Effector CD4-positive, alpha-beta T cell (primary cell): Measurements from ENCODE around the gene TPSD1.
"Not testable (repeated sequence)": the region's sequence is repeated elsewhere in the genome, so short reads cannot be mapped to it uniquely, and the experiment has no call there.

Experiments
- DNase-seq: peaks from one replicate; pipeline ENCODE4 v3.0.0-alpha.2; 2020

Gene TPSD1

DNA sequence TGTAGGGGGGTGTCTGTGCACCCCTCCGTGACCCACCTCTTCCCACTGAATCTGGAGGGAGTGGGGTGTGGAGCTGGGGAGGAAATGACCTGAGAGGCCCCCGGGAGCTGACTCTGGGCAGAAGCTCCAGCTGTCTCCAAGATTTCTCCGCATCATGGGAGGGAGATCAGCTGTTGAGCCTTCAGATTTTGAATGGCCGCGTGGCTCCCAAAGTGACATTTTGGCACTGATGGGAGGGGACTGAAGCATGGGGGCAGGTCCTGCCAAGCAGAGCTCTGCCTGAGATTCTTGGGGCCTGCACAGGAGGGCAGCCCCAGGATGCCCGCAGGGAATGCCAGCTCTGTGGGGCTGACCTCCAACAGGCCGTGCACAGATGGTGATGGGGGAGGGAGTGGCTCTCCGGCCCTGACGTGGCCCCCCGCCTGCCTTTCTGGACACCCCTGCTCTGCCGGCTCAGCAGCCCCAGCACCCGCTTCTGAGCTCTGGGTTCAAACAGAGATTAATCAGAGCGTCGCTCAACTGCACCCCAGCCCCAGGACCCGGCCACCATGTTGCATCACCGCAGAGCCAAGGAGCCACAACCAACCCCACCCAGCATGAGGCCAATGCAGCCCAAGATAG is 28.2 kb downstream of the TPSD1 start:
- DNase-seq: no peak

DNA sequence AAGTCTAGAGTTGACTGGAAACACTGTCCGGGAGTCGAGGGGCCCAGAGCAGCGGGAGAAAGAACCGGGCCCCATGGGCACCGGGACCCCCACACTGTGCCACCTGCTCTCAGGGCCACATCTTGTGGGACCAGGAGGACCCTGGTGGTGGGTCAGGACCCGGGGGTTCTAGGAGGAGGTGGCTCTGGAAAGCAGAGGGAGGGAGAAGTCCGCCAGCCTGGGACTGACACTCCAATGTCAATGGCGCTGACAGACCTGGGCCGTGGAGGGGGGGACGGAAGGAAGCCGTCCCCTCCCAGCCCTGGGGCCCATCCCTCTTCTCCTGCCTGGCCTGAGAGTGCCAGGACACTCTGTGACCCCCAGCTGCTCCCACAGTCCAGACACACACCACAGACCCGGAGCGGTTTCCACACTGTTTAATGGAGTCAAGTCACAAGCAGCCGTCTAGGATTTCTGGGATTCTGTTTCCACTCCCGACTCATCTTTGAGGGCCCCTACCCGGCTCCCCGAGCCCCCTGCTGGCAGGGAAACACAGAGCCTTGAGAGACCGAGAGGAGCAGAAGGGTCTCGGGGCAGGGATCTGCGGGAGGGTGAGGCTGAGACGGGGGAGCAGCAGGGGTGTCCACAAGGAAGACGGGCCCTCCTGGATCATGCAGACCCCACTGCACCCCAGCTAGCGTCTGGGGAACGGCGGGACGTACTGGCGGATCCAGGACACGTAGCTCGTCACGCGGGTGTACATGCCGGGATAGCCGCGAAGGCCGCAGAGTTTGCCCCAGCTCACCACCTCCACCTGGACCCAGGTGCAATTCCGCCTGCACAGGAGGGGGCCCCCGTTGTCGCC is 30.0 kb downstream of the TPSD1 start:
- no peak for DNase-seq

DNA sequence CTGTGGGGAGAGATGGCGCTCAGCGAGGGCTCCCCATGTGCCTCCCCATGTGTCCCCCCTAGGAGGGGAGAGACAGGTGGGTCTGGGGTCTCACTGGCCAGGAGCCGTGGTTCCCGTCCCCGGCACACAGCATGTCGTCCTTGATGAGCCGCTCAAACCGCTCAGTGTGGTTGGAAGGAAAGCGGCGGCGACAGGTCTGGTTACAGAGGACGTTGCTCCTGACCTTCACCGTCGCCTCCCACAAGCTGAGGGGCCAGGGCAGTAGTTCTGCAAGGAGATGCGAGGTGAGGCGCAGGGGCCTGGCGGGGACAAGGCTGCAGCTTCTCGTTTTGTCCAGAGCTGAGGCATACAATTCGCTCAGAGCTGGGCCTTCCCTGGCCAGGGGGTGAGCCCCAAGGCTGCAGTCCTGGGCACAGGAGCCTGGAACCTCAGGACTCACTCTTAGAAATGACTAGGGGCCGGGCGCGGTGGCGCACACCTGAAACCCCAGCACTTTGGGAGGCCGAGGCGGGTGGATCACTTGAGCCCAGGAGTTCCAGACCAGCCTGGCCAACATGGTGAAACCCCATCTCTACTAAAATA is 30.7 kb downstream of the TPSD1 start:
- no peak for DNase-seq

DNA sequence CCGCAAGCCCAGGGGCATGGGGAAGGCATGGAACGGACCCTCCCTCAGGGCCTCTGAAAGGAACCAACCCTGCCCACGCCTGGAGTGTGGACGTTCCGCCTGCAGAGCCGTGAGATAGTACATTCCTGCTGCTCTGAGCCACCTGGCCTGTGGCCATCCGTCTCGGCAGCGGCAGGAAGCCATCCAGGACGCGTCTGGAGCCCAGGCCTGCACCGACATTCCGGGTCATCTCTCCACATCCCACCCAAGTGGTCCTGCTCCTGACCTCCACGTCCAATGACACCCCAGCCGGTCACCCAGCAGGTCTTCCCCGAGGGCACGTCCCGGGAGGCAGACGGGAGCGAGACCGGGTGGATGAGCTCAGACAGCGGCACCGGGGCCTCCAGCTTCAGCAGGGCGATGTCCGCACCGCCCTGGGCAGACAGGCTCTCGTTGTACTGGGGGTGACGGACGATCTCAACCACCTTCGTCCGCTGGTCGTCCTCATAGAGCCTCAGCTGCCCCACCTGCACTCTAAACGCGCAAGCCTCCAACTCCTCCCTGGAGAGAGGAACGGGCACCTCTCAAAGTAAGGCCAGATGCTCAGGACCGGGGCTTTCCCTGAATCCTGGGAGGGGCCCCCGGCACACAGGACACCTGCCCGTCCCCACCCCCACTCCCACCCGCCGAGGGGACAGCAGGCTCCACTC is 32.3 kb downstream of the TPSD1 start:
- no peak for DNase-seq

DNA sequence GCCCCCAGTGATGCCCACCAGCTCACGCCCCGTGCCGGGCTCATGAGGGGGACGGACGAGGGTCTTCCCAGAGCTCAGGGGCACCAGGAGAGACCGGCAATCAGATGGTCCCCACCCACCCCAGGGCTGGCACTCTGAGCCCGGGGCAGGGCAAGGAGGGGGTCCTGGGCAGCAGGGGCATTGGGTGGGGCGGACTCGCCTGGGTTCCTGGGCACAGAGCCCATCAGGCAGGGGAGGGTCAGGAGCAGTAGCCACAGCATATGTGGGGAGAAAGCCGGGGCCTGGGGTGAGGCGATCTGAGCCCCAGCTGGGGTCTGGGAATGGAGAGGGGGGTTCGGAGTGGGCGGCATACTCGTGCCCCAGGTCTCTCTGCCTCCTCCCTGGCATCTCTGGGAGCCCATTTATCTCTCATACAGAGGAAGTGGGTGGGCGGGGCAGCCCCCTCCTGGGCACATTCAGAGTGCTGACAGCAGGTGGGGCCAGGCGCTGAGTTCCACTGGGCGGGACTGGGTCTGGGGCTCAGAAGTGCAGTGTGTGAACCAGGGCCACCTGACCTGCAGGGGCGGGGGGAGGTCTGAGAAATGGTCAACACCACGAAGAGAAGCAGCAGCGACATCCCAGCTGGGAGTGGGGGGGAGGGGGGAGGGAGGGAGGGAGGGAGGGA is 33.1 kb downstream of the TPSD1 start:
- DNase-seq: no peak

DNA sequence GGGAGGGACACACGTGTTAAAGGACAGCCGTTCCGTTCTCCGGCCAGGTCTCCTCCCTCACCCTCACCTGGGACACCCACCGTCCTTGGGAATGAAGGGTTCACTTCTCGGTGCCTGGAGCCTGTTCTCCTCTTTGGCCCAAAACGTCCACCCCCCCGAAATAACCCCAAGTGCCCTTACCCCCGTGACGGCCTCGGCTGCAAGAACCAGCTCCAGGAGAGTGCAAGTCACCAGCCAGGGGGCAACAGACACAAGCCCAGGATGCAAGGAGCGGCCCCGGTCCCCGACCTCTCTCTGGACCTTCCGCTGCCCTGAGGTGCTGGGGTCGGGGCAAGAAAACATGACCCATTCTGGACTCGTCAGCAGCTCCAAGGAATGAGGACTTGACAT is 33.6 kb downstream of the TPSD1 start:
- DNase-seq: no peak

DNA sequence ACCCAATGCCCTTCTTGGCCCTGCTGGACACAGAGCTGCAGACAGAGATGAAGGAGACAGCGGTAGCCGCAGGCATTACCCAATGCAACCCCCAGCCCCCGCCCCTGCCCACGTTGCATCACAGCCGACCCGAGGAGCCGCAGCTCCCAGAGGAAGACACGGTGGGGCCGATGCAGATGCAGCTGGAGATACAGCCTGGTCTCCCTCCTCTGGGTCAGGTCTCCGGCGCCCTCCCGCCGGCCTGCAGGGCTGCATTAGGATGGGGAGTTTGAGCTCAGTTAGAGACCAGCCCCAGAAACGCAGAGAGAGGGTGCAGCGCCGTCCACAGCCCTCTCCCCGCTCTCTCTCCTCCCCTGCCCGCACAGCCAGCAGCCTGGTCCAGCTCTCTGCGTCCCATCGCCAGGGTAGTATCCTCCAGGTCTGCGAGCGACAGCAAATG is 34.2 kb downstream of the TPSD1 start:
- no peak for DNase-seq

DNA sequence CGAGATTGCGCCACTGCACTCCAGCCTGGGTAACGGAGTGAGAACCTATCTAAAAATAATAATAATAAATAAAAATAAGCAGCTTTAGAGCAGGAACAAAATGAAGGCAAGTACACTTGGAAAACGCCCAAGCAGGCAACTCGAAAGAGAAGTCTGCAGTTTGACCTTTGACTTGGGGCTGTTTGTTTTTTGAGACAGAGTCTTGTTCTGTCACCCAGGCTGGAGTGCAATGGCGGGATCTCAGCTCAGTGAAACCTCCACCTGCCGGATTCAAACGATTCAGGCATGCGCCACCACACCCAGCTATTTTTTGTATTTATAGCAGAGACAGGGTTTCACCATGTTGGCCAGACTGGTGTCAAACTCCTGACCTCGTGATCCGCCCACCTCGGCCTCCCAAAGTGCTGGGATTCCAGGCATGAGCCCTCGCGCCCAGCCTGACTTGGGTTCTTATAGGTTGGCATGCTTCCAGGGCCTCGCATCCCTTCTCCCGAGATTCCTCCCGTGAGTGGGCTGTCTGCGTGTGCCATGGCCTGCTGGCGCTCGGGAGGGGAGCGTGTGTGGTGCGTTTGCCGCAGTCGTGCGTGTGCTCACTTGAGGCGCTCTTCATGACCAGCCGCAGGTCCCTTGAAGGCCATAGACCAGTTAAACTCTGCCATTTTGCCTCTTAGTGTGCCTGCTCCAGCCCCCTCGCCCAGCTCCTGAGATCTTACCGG is 35.1 kb downstream of the TPSD1 start:
- no peak for DNase-seq

DNA sequence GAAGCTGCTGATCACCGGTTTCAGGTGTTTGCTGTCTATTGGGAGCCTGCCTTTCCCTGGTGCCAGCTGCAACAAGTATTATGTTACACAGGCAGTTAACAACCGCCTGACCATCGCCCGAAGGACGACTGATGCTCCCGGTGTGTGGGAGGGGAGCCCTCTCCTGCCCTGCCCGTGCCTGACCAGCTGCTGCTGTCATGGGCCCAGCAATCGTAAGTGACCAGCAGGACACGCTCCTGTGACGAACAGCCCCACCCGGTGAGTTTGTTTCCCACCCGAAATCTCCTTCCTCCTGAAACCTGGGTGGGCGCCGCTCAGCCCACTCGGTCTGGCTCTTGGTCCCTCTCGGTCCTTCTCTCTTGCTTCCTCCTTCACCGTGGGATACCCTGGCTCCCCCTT is 35.7 kb downstream of the TPSD1 start:
- no peak for DNase-seq

DNA sequence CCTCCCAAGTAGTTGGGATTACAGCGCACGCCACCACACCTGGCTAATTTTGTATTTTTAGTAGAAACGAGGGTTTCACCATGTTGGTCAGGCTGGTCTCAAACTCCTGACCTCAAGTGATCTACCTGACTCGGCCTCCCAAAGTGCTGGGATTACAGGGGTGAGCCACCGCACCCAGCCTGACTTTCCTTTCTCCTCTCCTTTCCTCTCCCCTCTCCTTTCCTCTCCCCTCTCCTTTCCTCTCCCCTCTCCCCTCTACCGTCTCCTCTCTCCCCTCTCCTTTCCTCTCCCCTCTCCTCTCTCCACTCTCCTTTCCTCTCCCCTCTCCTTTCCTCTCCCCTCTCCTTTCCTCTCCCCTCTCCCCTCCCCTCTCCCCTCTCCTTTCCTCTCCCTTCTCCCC is 36.3 kb downstream of the TPSD1 start:
- DNase-seq: not testable (repeated sequence)

DNA sequence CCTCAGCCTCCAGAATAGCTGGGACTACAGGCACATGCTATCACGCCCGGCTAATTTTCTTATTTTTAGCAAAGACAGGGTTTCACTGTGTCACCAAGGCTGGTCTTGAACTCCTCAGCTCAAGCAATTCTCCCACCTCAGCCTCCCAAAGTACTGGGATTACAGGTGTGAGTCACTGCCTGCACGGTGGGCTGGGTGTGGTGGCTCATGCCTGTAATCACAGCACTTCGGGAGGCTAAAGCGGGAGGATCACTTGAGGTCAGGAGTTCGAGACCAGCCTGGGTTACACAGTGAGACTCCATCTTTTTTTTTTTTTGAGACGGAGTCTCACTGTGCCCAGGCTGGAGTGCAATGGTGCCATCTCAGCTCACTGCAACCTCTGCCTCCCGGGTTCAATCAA is 36.9 kb downstream of the TPSD1 start:
- not testable (repeated sequence) for DNase-seq

DNA sequence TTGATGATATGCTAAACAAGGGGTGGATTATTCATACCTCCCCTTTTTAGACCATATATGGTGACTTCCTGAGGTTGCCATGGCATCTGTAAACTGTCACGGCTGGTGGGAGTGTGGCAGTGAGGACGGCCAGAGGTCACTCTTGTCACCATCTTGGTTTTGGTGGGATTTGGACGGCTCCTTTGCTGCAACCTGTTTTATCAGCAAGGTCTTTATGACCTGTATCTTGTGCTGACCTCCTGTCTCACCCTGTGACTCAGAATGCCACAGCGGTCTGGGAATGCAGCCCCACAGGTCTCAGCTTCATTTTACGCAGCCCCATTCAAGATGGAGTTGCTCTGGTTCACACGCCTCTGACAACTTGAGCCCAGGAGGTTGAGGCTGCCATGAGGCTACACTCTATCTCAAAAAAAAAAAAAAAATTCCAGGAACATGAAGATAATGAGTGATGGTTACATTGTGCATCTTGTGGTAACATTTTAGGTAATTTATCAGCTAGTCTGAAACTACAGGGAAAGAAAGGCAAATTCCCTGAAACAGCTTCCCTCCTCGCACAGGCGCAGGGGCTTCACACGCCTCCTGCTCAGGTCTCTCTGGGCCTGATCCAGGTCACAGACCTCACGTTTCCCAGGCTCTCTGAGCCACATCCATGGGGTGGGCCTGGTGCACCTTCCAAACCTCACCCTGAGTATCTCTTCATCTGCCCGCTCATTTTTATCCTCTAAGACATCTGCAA is 38.2 kb downstream of the TPSD1 start:
- no peak for DNase-seq

DNA sequence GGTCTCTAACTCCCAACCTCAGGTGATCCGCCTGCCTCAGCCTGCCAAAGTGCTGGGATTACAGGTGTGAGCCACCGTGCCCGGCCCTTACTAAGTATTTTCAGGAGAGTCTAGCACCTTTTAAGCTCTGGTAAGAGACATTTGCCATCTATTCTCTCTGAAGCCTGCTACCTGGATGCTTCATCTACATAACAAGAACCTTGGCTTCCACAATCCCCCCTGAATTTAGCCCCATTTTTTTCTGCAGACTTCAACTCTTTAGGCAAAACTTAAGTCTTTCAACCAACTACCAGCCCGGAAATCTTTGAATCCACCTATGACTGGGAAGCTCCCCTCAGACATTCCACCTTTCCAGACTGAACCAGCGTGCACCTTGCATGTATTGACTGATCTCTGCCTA is 39.6 kb downstream of the TPSD1 start:
- DNase-seq: no peak

DNA sequence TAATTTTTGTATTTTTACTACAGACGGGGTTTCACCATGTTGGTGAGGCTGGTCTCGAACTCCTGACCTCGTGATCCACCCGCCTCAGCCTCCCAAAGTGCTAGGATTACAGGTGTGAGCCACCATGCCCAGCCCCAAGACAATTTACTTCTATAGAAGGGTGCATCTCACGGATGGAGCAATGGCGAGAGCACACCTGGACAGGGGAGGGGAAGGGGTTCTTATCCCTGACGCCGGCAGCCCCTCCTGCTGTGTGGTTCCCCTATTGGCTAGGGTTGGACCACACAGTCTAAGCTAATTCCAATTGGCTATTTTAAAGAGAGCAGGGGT is 40.8 kb downstream of the TPSD1 start:
- not testable (repeated sequence) for DNase-seq

DNA sequence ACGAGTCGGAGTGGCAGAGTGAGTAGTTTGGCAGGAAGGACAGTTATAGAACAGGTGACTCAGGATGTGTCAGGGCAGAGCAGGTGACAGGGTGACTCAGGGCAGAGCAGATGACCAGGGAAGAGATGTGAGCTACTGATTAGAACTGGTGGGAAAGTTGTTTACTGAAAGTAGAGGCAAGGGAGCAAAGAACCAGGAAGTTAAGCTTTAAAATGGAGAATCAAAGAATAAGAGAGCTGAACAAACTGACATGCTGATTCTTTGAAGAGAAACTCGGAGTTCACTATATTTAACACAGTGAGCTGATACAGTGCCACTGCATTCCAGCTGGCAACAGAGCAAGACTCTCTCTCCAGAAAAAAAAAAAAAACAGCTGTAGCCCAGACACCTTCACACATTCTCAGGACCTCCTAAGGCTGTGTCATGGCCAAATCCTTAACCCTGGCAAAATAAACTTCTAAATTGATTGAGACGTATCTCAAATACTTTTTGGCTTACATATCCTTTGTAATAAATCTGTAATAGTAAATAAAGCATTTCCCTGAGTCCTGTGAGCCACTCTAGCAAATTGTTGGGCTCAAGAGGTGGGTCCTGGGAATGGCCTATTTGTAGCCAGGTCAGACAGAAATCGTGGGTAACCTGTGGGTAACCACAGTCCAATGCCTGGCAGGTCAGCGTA is 41.3 kb downstream of the TPSD1 start:
- DNase-seq: no peak

DNA sequence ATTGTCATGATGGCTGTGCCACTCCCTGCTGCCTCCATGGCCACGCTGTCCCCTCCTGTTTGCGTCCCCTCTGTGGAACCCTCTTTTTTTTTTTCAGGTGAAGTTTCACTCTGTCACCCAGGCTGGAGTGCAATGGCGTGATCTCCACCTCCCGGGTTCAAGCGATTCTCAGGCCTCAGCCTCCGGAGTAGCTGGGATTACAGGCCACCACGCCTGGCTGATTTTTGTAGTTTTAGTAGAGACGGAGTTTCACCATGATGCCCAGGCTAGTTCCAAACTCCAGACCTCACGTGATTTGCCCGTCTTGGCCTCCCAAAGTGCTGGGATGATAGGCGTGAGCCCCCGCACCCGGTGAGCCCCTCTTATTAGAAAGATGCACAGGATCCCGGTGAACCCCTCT is 42.5 kb downstream of the TPSD1 start:
- no peak for DNase-seq

DNA sequence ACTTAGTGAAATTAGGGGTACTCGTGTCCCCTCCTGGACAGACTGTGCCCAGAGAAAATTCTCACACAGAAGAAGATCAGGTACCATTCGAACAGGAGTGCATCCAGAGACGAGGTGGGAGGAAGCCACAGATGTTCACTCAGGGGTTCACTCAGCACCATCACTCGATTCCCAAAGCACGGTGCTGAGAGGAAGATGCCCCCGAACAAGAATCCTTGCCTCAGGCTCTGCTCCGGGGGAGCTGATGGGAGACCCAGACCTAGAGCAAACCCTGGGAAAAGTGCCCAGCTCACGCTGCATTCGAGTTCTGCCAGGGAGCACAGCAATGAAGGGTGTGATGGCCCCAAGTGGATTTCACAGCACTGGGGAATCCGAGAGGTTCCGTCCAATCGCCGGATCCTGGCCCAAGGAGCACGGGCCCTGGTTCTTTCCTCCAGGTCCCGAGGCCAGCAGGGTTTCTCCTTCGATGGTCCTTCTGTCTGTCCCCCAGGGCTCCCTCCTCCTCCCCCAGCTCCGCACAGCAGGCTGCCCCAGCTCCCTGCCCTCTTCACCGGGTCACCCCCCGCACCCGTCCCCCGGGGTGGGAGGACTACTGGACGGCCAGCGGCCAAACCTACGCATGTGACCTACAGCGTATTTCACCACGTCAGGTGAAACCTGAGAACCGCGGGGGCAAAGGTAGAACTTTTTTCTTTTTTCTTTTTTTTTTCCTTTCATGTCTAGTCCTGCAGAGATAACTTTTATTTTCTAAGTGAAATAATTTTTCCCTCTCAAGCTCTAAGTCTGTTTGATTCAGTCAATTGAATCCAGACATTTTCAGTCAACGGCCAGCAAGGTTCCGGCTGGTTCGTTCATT is 43.4 kb downstream of the TPSD1 start:
- no peak for DNase-seq

DNA sequence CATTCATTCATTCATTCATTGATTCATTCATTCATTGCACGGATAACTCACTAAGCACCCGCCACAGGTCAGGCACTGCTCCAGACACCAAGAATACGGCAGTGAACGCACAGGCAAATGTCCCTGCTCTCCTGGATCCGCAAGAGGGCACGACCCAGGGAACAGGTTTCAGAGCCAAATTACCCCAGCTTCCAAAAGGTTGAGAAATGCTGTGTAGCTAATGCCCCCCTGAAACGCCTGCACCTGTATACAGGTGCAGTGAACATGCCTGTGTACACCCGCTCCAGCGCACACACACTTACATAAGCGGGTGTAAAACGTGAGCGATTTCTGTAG is 44.0 kb downstream of the TPSD1 start:
- no peak for DNase-seq

DNA sequence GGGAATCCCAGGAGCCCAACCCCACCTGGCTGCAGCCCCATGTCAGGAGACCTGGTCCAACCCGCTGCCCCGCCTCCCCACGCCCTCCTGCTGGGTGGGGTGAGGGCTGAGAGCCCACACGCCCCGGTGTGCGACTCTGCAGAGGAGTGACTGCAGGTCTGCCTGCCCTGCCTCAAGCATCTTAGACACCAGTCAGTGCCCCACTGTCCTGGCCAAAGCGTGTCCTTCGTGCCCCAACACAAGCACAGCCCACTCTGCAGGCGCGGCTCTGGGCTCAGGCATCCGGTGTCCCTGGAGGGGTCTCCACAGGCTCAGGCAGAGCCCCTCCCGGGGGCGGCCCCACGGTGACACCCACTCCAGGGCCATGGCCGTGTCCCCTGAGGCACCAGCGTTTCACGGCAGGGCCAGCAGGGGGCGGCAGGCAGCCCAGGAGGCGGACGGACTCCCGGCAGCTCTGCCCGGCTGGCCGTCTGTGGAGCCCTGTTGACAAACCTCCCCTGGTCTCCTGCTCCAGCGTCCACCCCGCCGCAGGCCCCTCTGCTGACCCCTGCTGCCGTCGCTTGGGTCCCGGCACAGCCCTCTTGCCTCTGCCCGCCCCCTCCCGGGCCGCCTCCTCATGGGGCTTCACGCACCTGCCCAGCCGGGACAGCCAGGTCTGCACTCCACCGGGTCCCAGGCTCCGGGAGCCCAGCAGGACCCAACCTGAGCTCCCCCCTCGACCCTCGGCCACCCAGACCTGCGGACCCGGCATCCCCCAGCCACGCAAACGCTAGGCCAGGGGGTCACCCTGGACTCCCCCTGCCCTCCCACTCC is 45.0 kb downstream of the TPSD1 start:
- DNase-seq: peak; percentile 61
